Common myeloid progenitor, CD34-positive (primary cell): ENCODE measurements around the gene CYFIP1.

Experiments
- CTCF ChIA-PET: fragments of 350-600 bp; sonication (Branson Sonifier 250); formaldehyde crosslinking; loops from one replicate; lab custom pipeline; 2021; ENCODE audit warnings: antibody characterized with exemption; lab: Charles Lee
- POLR2A ChIA-PET: fragments of 350-600 bp; sonication (Branson Sonifier 250); formaldehyde crosslinking; loops from one replicate; lab custom pipeline; 2021; ENCODE audit warnings: antibody characterized with exemption; lab: Charles Lee
- DNase-seq, 3 donors: peaks; one replicate each; pipeline versions ENCODE4 v3.0.0 to v3.0.0-alpha.2; 2013
- H3K27ac ChIP-seq, 2 experiments: 1 replicate in 1 of 2; 2 replicates in 1 of 2; pipeline ENCODE4 v1.7.0; 2013; ENCODE audit warnings: inconsistent platforms in 2 of 2, low read length in 2 of 2, mild to moderate bottlenecking in 2 of 2, low read depth in 1 of 2, moderate library complexity in 1 of 2; ENCODE audit not compliant: severe bottlenecking in 2 of 2, insufficient read depth in 1 of 2, poor library complexity in 1 of 2
- H3K27me3 ChIP-seq, 5 experiments: replicated peaks in 2 of 5; 1 replicate in 3 of 5; 2 replicates in 2 of 5; pipeline versions ENCODE4 v1.6.1 to v1.7.0; 2013; ENCODE audit warnings: low read length in 4 of 5, mild to moderate bottlenecking in 2 of 5, moderate library complexity in 2 of 5, inconsistent platforms in 1 of 5; ENCODE audit not compliant: insufficient read depth in 5 of 5, control insufficient read depth in 4 of 5
- H3K36me3 ChIP-seq, 4 experiments: 1 replicate in 2 of 4; 2 replicates in 2 of 4; pipeline versions ENCODE4 v1.6.1 to v1.7.0; 2013; ENCODE audit warnings: low read length in 3 of 4, control low read depth in 1 of 4, mild to moderate bottlenecking in 1 of 4; ENCODE audit not compliant: control insufficient read depth in 4 of 4, insufficient read depth in 4 of 4
- H3K4me1 ChIP-seq, 4 experiments: 1 replicate in 3 of 4; 2 replicates in 1 of 4; pipeline versions ENCODE4 v1.6.1 to v1.7.1; 2013; ENCODE audit warnings: low read length in 3 of 4, mild to moderate bottlenecking in 3 of 4, control low read depth in 1 of 4, inconsistent platforms in 1 of 4, moderate library complexity in 1 of 4; ENCODE audit not compliant: control insufficient read depth in 4 of 4, insufficient read depth in 4 of 4; ENCODE audit errors: control extremely low read depth in 1 of 4
- H3K4me3 ChIP-seq, 7 experiments: 1 replicate in 4 of 7; 2 replicates in 3 of 7; pipeline versions ENCODE4 v1.5.1 to v1.7.0; 2013; ENCODE audit warnings: mild to moderate bottlenecking in 7 of 7, low read length in 6 of 7, moderate library complexity in 6 of 7, inconsistent platforms in 2 of 7, low read depth in 2 of 7, control low read depth in 1 of 7; ENCODE audit not compliant: insufficient read depth in 4 of 7, control insufficient read depth in 1 of 7; ENCODE audit errors: extremely low read depth in 1 of 7
- H3K9me3 ChIP-seq, 5 experiments: 1 replicate in 4 of 5; 2 replicates in 1 of 5; pipeline versions ENCODE4 v1.6.1 to v1.7.1; 2013; ENCODE audit warnings: low read length in 4 of 5, mild to moderate bottlenecking in 2 of 5, inconsistent platforms in 1 of 5, low read depth in 1 of 5, moderate library complexity in 1 of 5; ENCODE audit not compliant: control insufficient read depth in 4 of 5, insufficient read depth in 2 of 5; ENCODE audit errors: control extremely low read depth in 1 of 5
- WGBS: methylation state at CpG from one replicate; pipeline ENCODE4 v1.1.5; 2013; ENCODE audit not compliant: insufficient coverage; 5-methylcytosine and 5-hydroxymethylcytosine counted together

The CYFIP1 gene

DNA sequence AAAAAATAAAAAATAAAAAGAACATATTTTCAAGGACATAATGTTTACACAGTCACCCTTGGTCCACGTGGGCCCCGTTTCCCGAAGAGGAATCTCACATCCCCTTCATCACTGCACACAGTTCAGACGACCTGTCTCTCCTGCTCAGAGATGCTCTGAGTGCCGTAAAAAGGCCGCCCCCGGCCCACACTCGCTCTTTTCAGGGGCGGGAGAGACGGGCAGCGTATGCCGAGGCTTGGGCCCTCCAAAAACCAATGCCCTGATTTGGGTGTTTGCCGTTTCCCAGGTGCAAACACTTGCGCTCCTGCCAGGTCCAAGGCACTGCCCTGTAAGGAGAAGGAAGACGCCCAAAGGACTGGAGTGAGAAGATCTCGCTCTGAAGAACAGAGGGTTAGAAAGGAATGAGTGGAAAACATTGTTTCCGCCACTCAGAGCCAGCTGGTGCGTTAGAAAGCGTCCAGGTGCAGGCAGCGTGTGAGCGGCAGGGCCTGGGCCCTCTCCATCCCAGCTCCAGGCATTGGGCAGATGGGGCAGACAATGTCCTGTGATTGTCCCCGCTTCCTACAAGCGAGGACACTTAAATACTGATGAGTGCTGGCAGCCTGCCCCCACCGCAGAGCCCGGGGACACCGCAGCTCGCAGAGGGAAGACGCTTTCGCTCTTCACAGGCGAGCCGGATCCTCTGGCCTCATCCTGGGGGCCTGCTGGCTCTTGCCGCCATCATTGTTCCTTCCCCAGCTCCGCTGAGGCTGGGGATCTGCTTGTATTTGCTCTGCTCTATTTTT, 88.5 kb downstream of the CYFIP1 start:
- no peaks in the 10 kb centered on the region for H3K4me1 ChIP-seq
- no peak overlapping the region for H3K4me3 ChIP-seq
- no peak for DNase-seq
- WGBS, result 93% methylated on average over 30 of the region's 33 CpGs
- H3K27me3 ChIP-seq, result no peaks in the 10 kb centered on the region
- ChIA-PET POLR2A (no interaction called here), CTCF (interaction anchor here (1.8 kb wide), 1 partner anchor 24 kb away, joined by 3 read pairs; no protein-coding TSS in a partner anchor)
- no peaks in the 10 kb centered on the region for H3K9me3 ChIP-seq
- H3K36me3 ChIP-seq, result peaks cover 10 to 60% (median 34%) of the 10 kb centered on the region in 4 experiments
- no peak overlapping the region for H3K27ac ChIP-seq

DNA sequence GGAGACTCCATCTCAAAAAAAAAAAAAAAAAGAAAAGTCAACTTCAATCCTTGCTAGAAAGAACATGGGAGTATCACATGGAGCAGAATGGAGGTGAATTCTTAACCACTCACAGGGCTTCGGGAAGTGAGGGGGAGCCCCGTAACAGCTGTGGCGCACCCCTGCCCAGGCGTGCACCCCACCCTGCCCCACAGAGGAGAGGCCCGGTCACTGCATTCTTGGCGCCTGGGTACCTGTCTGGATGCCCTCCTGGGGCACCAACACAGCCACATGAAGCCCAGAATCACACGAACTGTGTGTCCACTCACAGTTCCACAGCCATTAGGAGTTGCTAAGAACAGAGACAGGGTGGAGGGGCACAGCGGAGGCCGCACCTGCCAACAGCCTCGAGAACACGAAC, 89.9 kb downstream of the CYFIP1 start:
- H3K36me3 ChIP-seq, result peaks cover 10 to 55% (median 34%) of the 10 kb centered on the region in 4 experiments
- WGBS, result 91% methylated on average over 4 of the region's 11 CpGs

DNA sequence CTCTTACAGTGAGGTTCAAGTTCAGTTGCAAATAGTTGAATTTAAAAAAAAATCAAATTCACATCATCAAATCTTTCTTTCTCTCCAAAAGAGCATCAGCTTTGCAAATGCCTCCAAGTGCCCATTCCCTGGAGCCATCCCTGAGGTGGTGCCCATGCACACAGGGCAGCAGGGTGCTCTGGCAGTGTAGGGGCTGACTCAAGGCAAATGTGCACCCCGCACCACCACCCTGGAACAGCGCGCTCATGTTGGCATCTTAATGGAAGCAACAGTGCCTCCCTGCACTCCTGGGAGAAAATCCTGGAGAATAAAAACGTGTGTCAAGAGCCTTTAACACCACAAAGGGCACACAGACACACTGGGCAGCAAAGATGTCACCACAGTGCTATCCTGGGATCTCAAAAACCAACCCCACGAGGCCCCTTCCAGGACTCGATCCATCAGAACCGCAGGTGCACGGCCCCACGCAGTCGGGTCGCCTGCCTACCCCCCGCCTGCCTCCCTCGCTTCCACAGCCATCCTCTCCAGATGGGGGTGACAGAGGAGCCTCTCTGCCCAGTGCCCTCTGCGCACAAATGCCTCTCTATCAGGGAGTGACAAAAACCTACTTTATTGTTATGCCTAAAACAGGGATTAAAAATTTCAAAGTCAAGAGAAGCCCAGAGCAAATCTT, 90.9 kb downstream of the CYFIP1 start:
- Histone ChIP-seq H3K36me3 (peaks cover 10 to 55% (median 34%) of the 10 kb centered on the region in 4 experiments), H3K27me3 (no peaks in the 10 kb centered on the region), H3K4me3 (no peak overlapping the region), H3K27ac (no peak overlapping the region), H3K9me3 (no peaks in the 10 kb centered on the region), H3K4me1 (no peaks in the 10 kb centered on the region)
- WGBS, result 96% methylated on average over 8 of the region's 14 CpGs
- POLR2A ChIA-PET, result interaction anchor here (0.7 kb wide), 1 partner anchor 46 kb away, joined by 4 read pairs; no protein-coding TSS in a partner anchor
- CTCF ChIA-PET, result no interaction called here
- no peak for DNase-seq

More for the DNA sequence above, 89.9 kb downstream of the CYFIP1 start:
- no peak for DNase-seq
- CTCF ChIA-PET, result no interaction called here
- Histone ChIP-seq H3K27ac (no peak overlapping the region), H3K4me1 (no peaks in the 10 kb centered on the region), H3K9me3 (no peaks in the 10 kb centered on the region), H3K4me3 (no peak overlapping the region), H3K27me3 (no peaks in the 10 kb centered on the region)
- POLR2A ChIA-PET, result interaction anchor here (0.7 kb wide), 1 partner anchor 45 kb away, joined by 4 read pairs; no protein-coding TSS in a partner anchor

DNA sequence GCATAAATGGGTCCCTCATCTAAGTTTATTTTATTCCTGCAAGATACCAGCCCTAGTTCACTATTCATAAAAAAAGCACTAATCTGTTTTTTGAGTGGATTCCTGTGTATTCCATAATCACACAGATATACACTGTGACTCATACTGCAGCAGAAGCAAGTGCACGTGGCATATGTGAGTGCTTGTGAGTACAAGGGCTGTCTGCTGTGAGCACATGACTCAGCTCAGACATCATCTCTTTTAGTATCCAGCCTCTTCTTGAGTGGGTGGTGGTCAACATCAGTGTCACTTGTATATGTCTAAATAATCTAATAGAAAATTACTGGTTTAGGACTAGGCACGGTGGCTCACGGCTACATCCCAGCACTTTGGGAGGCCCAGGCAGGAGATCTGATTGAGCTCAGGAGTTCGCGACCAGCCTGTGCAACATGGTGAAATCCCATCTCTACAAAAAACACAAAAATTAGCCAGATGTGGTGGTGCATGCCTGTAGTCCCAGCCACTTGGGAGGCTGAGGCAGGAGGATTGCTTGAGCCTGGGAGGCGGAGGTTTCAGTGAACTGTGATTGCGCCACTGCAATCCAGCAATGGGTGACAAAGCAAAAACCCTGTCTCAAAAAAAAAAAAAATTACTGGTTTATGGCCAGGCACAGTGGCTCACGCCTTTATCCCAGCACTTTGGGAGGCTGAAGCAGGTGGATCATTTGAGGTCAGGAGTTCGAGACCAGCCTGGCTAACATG, 91.9 kb downstream of the CYFIP1 start:
- no peak overlapping the region for H3K27ac ChIP-seq
- no peaks in the 10 kb centered on the region for H3K4me1 ChIP-seq
- POLR2A ChIA-PET, result no interaction called here
- no peaks in the 10 kb centered on the region for H3K9me3 ChIP-seq
- H3K27me3 ChIP-seq, result no peaks in the 10 kb centered on the region
- H3K36me3 ChIP-seq, result peaks cover 4 to 49% (median 29%) of the 10 kb centered on the region in 4 experiments
- no peak overlapping the region for H3K4me3 ChIP-seq
- CTCF ChIA-PET, result no interaction called here
- WGBS, result 100% methylated on average over 4 of the region's 9 CpGs
- no peak for DNase-seq

DNA sequence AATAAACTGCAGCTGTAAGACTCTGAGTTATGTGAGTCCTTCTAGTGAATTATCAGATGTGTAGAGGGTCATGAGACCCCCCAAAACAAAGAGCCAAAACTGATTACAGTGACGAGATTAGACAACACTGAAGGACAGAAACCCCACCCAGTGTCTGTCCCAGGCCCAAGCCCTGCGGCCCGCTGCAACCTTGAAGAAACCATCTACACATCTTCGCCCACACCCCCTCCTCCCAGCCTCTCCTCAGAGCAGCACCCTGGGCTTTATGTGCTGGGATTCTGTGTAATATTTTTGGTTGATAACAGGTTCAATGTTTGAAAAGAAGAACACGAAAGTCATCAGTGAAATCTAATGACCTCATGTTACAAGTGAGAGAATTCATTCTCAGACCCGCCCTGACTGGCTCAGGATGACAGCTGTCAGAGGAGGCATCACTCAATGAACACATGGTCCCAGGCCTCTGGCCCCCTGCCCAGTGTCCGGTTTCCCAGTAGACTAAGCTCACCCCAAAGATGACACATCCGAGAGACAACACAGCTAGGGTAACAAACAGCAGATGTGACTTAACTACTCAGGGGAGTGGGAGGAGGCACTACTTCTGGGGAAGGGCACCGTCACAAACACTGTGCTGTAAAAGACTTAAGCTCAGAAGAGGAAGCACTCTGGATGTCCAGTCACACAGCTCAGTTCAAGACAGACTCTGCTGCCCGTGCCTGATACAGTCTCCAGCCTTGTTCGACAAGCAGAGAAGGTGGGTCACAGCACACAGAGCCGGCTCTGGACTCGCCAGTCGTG, 92.8 kb downstream of the CYFIP1 start:
- 97% methylated on average over 10 of the region's 14 CpGs for WGBS
- POLR2A ChIA-PET, result no interaction called here
- Histone ChIP-seq H3K4me3 (no peak overlapping the region), H3K27ac (no peak overlapping the region), H3K9me3 (no peaks in the 10 kb centered on the region), H3K36me3 (peaks cover 0 to 47% (median 29%) of the 10 kb centered on the region in 4 experiments), H3K27me3 (no peaks in the 10 kb centered on the region), H3K4me1 (no peaks in the 10 kb centered on the region)
- DNase-seq, result no peak
- CTCF ChIA-PET, result no interaction called here

DNA sequence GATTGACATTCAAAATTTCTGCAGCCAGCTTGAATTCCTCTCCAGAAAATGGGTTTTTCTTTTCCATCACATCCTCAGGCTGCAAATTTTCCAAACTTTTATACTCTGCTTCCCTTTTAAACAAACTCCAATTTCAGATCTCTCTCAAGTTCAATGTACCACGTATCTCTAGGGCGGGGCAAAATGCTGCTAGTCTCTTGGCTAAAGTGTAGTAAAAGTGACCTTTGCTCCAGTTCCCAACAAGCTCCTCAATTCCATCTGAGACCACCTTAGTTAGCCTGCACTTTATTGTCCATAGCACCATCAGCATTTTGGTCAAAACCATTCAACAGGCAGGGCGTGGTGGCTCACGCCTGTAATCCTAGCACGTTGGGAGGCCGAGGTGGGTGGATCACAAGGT, 95.0 kb downstream of the CYFIP1 start:
- ChIA-PET POLR2A (no interaction called here), CTCF (no interaction called here)
- Histone ChIP-seq H3K27ac (no peak overlapping the region), H3K36me3 (peaks cover 2 to 53% (median 39%) of the 10 kb centered on the region in 4 experiments), H3K27me3 (no peaks in the 10 kb centered on the region), H3K4me3 (no peak overlapping the region), H3K4me1 (no peaks in the 10 kb centered on the region), H3K9me3 (no peaks in the 10 kb centered on the region)
- 98% methylated on average over 6 of the region's 6 CpGs for WGBS
- no peak for DNase-seq
